NCI-H2227 (cell line): ENCODE results near the gene HSPA4.
"Not testable (repeated sequence)": the region's sequence is repeated elsewhere in the genome, so short reads cannot be mapped to it uniquely, and the experiment has no call there.

Source experiments
- DNase-seq: peaks from one replicate; lab custom pipeline; 2025; ENCODE audit not compliant: unreplicated experiment; lab: John Stamatoyannopoulos, UW

The HSPA4 gene

GRCh38 chr5:133051542-133052316 is at the start of gene HSPA4:
TSS of gene HSPA4 (plus strand) at chr5:133052013. CDS start at chr5:133052251, 238 bp downstream.
- DNase-seq, result peak; percentile 98

- no peak for DNase-seq
Observed at GRCh38 chr5:133006653-133007052, 45.2 kb upstream of the HSPA4 start.

- not testable (repeated sequence) for DNase-seq
Observed at GRCh38 chr5:133008455-133008854, 43.4 kb upstream of the HSPA4 start.

GRCh38 chr5:133015466-133015865 is 36.3 kb upstream of the HSPA4 start:
- DNase-seq, result no peak

- no peak for DNase-seq
Observed at GRCh38 chr5:133017964-133018363, 33.8 kb upstream of the HSPA4 start.

GRCh38 chr5:133019471-133019870 is 32.3 kb upstream of the HSPA4 start:
- DNase-seq, result not testable (repeated sequence)

GRCh38 chr5:133025804-133026663 is 25.8 kb upstream of the HSPA4 start, which contains the start of gene ZCCHC10:
TSS of gene ZCCHC10 (minus strand) at chr5:133026549. CDS start at chr5:133026537, 12 bp downstream.
- peak; percentile 96 for DNase-seq

GRCh38 chr5:133026664-133027153 is 25.1 kb upstream of the HSPA4 start:
- DNase-seq, result no peak

GRCh38 chr5:133029416-133029815 is 22.4 kb upstream of the HSPA4 start:
- no peak for DNase-seq

GRCh38 chr5:133030343-133031005 is 21.3 kb upstream of the HSPA4 start:
- DNase-seq, result no peak

GRCh38 chr5:133032852-133033742 is 18.7 kb upstream of the HSPA4 start:
- DNase-seq, result no peak

GRCh38 chr5:133034064-133034463 is 17.7 kb upstream of the HSPA4 start:
- no peak for DNase-seq

- DNase-seq, result no peak
Observed at GRCh38 chr5:133035224-133035623, 16.6 kb upstream of the HSPA4 start.

- DNase-seq, result not testable (repeated sequence)
Observed at GRCh38 chr5:133036677-133037076, 15.1 kb upstream of the HSPA4 start.

- DNase-seq, result no peak
Observed at GRCh38 chr5:133041157-133041784, 10.5 kb upstream of the HSPA4 start.

GRCh38 chr5:133041910-133042309 is 9.9 kb upstream of the HSPA4 start:
- no peak for DNase-seq

GRCh38 chr5:133046560-133046959 is 5.3 kb upstream of the HSPA4 start:
- DNase-seq, result not testable (repeated sequence)

- no peak for DNase-seq
Observed at GRCh38 chr5:133047404-133047803, 4.4 kb upstream of the HSPA4 start.

GRCh38 chr5:133048993-133049725 is 2.7 kb upstream of the HSPA4 start:
- no peak for DNase-seq
